Tibial artery (tissue), 4 donors: ENCODE data around the gene CBARP.

Experiments
- DNase-seq, 2 donors: peaks; one replicate each; pipeline ENCODE4 v3.0.0-alpha.2; 2019
- H3K27ac ChIP-seq, 2 donors: fragments of 200-600 bp; sonication (generic) in 1 of 2; 1 replicate in 1 of 2; 2 replicates in 1 of 2; pipeline ENCODE4 v1.5.1; 2018 to 2019; ENCODE audit warnings: mild to moderate bottlenecking in 1 of 2
- H3K27me3 ChIP-seq, 2 donors: fragments of 200-600 bp; sonication (generic) in 1 of 2; one replicate each; pipeline versions ENCODE4 v1.5.1 to v1.6.0; 2016 to 2019
- H3K36me3 ChIP-seq, 3 donors: fragments of 200-600 bp; sonication (generic) in 2 of 3; one replicate each; pipeline ENCODE4 v1.5.1; 2016 to 2019; ENCODE audit warnings: mild to moderate bottlenecking in 2 of 3
- H3K4me1 ChIP-seq, 4 donors: fragments of 200-600 bp; sonication (generic) in 2 of 4; 1 replicate in 3 of 4; 2 replicates in 1 of 4; pipeline ENCODE4 v1.5.1; 2016 to 2019
- H3K4me3 ChIP-seq, 2 donors: fragments of 200-600 bp; sonication (generic) in 1 of 2; 1 replicate in 1 of 2; 2 replicates in 1 of 2; pipeline ENCODE4 v1.5.1; 2018 to 2019; ENCODE audit warnings: mild to moderate bottlenecking in 2 of 2
- H3K9me3 ChIP-seq, 3 donors: fragments of 200-600 bp; sonication (generic) in 1 of 3; one replicate each; pipeline ENCODE4 v1.5.1; 2016 to 2019
- intact Hi-C: fragments of 100-400 bp; cut with DNase I; formaldehyde crosslinking; loops from one replicate; pipeline ENCODE4 v1.15.0; 2023; ENCODE audit warnings: low total_unique reads
- TF ChIP-seq, protein P1 (sequence below), 2 experiments: fragments of 200-600 bp in 1 of 2; fragments of 450-650 bp in 1 of 2; IDR thresholded peaks; one replicate each; pipeline ENCODE4 v1.5.1; 2017 to 2019; ENCODE audit warnings: antibody characterized with exemption in 2 of 2, mild to moderate bottlenecking in 1 of 2, moderate library complexity in 1 of 2

The CBARP gene

GRCh38 chr19:1284293-1284978 lies 46.6 kb upstream of the CBARP start:
- peaks cover 3 to 64% of the 10 kb centered on the region in 2 donors for H3K27me3 ChIP-seq
- H3K27ac ChIP-seq: no peak overlapping the region
- TF ChIP-seq, protein P1, sequence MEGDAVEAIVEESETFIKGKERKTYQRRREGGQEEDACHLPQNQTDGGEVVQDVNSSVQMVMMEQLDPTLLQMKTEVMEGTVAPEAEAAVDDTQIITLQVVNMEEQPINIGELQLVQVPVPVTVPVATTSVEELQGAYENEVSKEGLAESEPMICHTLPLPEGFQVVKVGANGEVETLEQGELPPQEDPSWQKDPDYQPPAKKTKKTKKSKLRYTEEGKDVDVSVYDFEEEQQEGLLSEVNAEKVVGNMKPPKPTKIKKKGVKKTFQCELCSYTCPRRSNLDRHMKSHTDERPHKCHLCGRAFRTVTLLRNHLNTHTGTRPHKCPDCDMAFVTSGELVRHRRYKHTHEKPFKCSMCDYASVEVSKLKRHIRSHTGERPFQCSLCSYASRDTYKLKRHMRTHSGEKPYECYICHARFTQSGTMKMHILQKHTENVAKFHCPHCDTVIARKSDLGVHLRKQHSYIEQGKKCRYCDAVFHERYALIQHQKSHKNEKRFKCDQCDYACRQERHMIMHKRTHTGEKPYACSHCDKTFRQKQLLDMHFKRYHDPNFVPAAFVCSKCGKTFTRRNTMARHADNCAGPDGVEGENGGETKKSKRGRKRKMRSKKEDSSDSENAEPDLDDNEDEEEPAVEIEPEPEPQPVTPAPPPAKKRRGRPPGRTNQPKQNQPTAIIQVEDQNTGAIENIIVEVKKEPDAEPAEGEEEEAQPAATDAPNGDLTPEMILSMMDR (IDR thresholded peaks at IDR 0.05): no peak
- peaks cover 0 to 2% (median 1%) of the 10 kb centered on the region in 3 donors for H3K36me3 ChIP-seq
- no peak overlapping the region for H3K4me3 ChIP-seq
- intact Hi-C loops: loop anchor here (5.0 kb wide), 1 partner anchor 88 kb away; no protein-coding TSS in a partner anchor
- no peaks in the 10 kb centered on the region for H3K9me3 ChIP-seq
- DNase-seq: no peak
- H3K4me1 ChIP-seq: peaks cover 0 to 30% (median 18%) of the 10 kb centered on the region in 4 donors

- DNase-seq: no peak
- Histone ChIP-seq H3K27ac (no peak overlapping the region), H3K4me1 (peaks cover 0 to 30% (median 18%) of the 10 kb centered on the region in 4 donors), H3K9me3 (no peaks in the 10 kb centered on the region), H3K27me3 (peaks cover 3 to 58% of the 10 kb centered on the region in 2 donors), H3K36me3 (peaks cover 3 to 8% (median 7%) of the 10 kb centered on the region in 3 donors), H3K4me3 (no peak overlapping the region)
- TF ChIP-seq, protein P1 (IDR thresholded peaks at IDR 0.05): no peak
- intact Hi-C loops: loop anchor here (5.0 kb wide), 1 partner anchor 88 kb away; no protein-coding TSS in a partner anchor
These were observed 46.1 kb upstream of the CBARP start for GRCh38 chr19:1283917-1284292.

GRCh38 chr19:1283207-1283916 lies 45.6 kb upstream of the CBARP start:
- no peak for DNase-seq
- H3K4me1 ChIP-seq: peaks cover 0 to 30% (median 18%) of the 10 kb centered on the region in 4 donors
- H3K27ac ChIP-seq: no peak overlapping the region
- TF ChIP-seq, protein P1 (IDR thresholded peaks at IDR 0.05): no peak
- peaks cover 4 to 13% (median 10%) of the 10 kb centered on the region in 3 donors for H3K36me3 ChIP-seq
- H3K4me3 ChIP-seq: no peak overlapping the region
- no peaks in the 10 kb centered on the region for H3K9me3 ChIP-seq
- peaks cover 3 to 53% of the 10 kb centered on the region in 2 donors for H3K27me3 ChIP-seq
- intact Hi-C loops: loop anchor here (5.0 kb wide), 1 partner anchor 89 kb away; no protein-coding TSS in a partner anchor

- intact Hi-C loops: loop anchor here (5.0 kb wide), 1 partner anchor 90 kb away; no protein-coding TSS in a partner anchor
- H3K9me3 ChIP-seq: no peaks in the 10 kb centered on the region
- DNase-seq: no peak
- TF ChIP-seq, protein P1 (IDR thresholded peaks at IDR 0.05): no peak
- peaks cover 4 to 20% (median 10%) of the 10 kb centered on the region in 3 donors for H3K36me3 ChIP-seq
- H3K4me3 ChIP-seq: no peak overlapping the region
- H3K4me1 ChIP-seq: peaks cover 0 to 28% (median 15%) of the 10 kb centered on the region in 4 donors
- H3K27ac ChIP-seq: no peak overlapping the region
- peaks cover 3 to 46% of the 10 kb centered on the region in 2 donors for H3K27me3 ChIP-seq
These were observed 44.9 kb upstream of the CBARP start for GRCh38 chr19:1282588-1283206.

DNA sequence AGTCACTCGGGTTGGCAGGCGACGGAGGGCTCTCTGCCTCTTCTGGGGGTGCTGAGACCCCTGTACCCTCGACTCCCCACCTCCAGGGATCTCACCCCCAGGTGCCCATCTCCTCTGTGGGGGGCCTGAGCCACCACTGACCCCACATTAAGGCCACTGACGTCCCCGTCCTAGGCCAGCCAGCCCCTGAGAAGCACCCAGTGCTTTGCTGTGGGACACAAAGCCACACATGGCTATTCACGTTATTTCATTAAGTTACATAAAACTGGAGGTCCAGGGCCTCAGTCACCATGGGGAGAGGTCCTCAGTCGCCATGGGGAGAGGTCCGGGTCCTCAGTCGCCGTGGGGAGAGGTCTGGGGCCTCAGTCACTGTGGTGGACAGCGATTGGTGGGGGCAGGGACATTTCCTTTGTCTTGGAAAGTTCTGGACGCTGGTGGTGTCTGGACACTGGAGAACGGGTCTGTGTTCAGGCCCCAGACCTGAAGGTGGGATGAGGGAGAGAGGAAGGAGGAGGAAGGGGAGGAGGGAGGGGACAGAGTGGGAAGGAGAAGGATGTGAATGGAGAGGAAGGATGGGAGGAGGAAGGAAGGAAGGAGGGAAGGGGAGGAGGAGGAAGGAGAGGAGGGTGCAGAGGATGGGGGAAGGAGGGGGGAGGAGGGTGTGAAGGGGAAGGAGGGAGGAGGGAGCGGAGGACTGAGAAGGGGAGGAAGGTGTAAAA lies 43.9 kb upstream of the CBARP start:
- Histone ChIP-seq H3K9me3 (no peaks in the 10 kb centered on the region), H3K4me1 (peaks cover 0 to 23% (median 7%) of the 10 kb centered on the region in 4 donors), H3K36me3 (peaks cover 4 to 29% (median 10%) of the 10 kb centered on the region in 3 donors), H3K4me3 (no peak overlapping the region), H3K27me3 (peaks cover 3 to 37% of the 10 kb centered on the region in 2 donors), H3K27ac (no peak overlapping the region)
- intact Hi-C loops: loop anchor here (5.0 kb wide), 1 partner anchor 91 kb away; no protein-coding TSS in a partner anchor
- TF ChIP-seq, protein P1 (IDR thresholded peaks at IDR 0.05): no peak
- no peak for DNase-seq
